Ishikawa (cell line): ENCODE measurements around the gene FAM199X.

Experiments used
- EGR1 ChIP-seq: IDR thresholded peaks from 2 replicates; pipeline ENCODE4 v1.6.1; 2012
- FOXM1 ChIP-seq: IDR thresholded peaks from 2 replicates; pipeline ENCODE4 v1.6.1; 2012; ENCODE audit warnings: low read depth, borderline replicate concordance
- MAX ChIP-seq: IDR thresholded peaks from 2 replicates; pipeline ENCODE4 v1.6.1; 2012
- TEAD4 ChIP-seq: IDR thresholded peaks from 2 replicates; pipeline ENCODE4 v1.6.1; 2012
- USF1 ChIP-seq: IDR thresholded peaks from 2 replicates; pipeline ENCODE4 v1.6.1; 2012
- YY1 ChIP-seq: IDR thresholded peaks from 2 replicates; pipeline ENCODE4 v1.6.1; 2012; ENCODE audit warnings: low read depth

- TF ChIP-seq MAX (no peak), YY1 (no peak), USF1 (no peak), TEAD4 (no peak), EGR1 (no peak), FOXM1 (no peak)
Observed at GRCh38 chrX:104165894-104166734, at the start of gene FAM199X.
